ENCODE results near the gene NATD1. TPM values are rescaled to one million over a fixed set of nuclear protein-coding genes. Genes with fewer than 3 reads are reported as not detected.
"Not testable (repeated sequence)": the region's sequence is repeated elsewhere in the genome, so short reads cannot be mapped to it uniquely, and the experiment has no call there.

Gene NATD1
- total and polyA plus RNA-seq, 5 experiments from 2014 or later: 0.60 to 9.3 (median 1.2) TPM

DNA sequence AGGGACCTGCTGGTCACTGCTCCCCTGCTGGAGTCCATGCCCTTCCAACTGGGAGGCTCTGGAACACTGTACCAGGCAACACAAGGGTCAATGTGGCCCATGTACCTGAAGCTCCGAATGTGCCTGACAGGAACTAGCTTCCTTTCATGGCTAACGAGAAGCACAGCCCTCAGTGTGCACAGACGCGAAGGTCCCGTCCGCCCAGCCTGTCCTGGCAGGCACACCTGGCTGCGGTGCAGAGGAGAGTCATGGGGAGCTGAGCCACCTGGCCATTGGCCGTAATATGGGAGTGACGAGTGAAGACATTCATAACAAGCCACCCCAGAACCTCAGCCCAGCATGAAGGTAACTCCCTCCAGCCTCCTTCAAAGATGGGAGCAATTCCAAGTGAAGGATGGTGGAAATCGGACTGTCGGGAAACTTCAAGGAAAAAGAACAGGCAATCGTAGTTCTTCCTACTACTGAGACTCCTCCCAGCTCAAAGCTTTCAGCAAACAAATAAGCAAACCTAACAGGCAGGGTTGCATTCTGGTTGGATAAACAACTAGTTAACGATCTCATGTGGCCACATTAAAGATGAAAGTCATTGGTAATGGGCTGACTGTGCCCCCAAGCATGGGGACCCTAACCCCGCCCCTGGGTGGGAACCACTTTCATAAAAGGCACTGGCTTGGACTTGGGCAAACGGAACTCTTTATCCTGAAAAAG is 52.5 kb downstream of the NATD1 start:
- no peak for DNase-seq
- peak overlapping the region in 5 of 10 donors; percentile 24 to 88 (median 74) for H3K27ac Mint-ChIP-seq

DNA sequence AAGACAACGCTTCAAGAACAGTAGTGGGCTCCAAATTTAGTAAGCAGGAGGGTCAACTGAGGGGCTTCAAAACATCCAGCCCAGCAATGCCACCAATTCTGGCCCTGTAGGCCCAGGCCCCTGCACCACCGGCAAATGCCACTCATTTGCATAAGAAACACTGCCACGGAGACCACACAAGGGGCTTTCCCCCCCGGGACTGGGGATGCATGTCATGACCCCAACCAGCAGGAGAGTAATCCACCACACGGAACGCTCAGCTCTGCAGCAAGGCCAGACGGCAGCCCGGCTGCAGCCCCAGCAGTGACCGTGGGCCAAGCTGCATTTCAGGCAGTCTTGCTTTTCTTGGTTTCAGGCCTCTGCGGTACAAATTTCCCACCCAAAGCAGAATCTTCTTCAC is 53.4 kb downstream of the NATD1 start:
- Mint-ChIP-seq H3K4me1 (peaks cover 13 to 47% (median 28%) of the 10 kb centered on the region in 4 donors), H3K4me3 (no peak overlapping the region), H3K9me3 (no peaks in the 10 kb centered on the region), H3K27me3 (no peaks in the 10 kb centered on the region), H3K36me3 (peaks cover 0 to 35% (median 7%) of the 10 kb centered on the region in 3 donors), H3K27ac (peak overlapping the region in 2 of 10 donors; percentile 7 to 50)
- POLR2A ChIA-PET: interaction anchor here (3.1 kb wide), 1 partner anchor 14 kb away, joined by 9 read pairs; the partner anchor contains the start of gene TMEM11
- no peak for DNase-seq
- no peak for ATAC-seq

More for the DNA sequence above, 52.5 kb downstream of the NATD1 start:
- peaks cover 0 to 35% (median 7%) of the 10 kb centered on the region in 3 donors for H3K36me3 Mint-ChIP-seq
- H3K4me3 Mint-ChIP-seq: no peak overlapping the region
- no peaks in the 10 kb centered on the region for H3K9me3 Mint-ChIP-seq
- no peaks in the 10 kb centered on the region for H3K27me3 Mint-ChIP-seq
- POLR2A ChIA-PET: interaction anchor here (3.1 kb wide), 1 partner anchor 13 kb away, joined by 9 read pairs; the partner anchor contains the start of gene TMEM11
- ATAC-seq: no peak
- H3K4me1 Mint-ChIP-seq: peaks cover 17 to 56% (median 36%) of the 10 kb centered on the region in 4 donors

DNA sequence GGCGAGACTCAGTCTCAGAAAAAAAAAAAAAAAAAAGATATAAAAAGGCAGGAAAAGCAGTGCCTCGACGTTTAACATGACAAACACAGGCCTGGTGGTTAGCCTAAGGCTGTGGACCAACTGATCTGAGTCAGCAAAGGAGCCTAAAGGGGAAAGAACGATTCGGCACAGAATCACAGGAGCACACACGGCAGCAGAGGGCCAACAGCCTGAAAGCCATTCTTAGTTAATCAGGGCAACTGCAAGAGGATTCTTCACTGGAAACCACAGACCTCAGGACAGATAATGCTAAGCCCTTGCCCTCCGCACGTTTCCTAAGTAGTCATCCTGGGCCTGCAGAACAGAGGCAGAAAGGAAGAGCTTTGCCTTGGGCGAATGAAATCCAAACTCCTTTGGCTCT is 53.9 kb downstream of the NATD1 start:
- Mint-ChIP-seq H3K27me3 (no peaks in the 10 kb centered on the region), H3K9me3 (no peaks in the 10 kb centered on the region), H3K27ac (peak overlapping the region in 1 of 10 donors; percentile 77), H3K4me1 (peaks cover 13 to 42% (median 26%) of the 10 kb centered on the region in 4 donors), H3K36me3 (peaks cover 0 to 41% (median 7%) of the 10 kb centered on the region in 3 donors), H3K4me3 (peak overlapping the region in 1 of 10 donors; percentile 36)
- ATAC-seq (no peak), DNase-seq (no peak)
- POLR2A ChIA-PET: interaction anchor here (3.1 kb wide), 1 partner anchor 15 kb away, joined by 9 read pairs; the partner anchor contains the start of gene TMEM11

DNA sequence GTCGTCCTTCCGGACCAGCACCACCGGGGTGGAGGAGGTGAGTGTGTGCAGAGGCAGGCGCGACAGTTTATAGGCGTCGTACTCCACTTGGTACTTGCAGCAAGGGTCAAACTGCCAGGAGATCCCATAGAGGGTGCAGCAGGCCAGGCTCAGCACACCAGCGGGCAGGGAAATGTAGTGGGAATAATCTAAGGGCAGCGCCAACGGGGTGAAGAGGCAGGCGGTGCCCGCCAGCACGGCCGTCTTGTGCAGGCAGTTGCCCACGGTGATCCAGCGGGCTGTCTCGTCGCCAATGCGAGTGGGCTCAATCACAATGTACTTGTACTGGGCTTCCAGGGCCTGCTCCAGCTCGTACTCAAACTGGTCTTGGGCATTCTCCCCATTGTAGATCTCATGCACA is 54.8 kb downstream of the NATD1 start:
- Mint-ChIP-seq H3K27ac (peak overlapping the region in 3 of 10 donors; percentile 13 to 76 (median 56)), H3K9me3 (no peaks in the 10 kb centered on the region), H3K27me3 (no peaks in the 10 kb centered on the region), H3K4me3 (no peak overlapping the region), H3K4me1 (peaks cover 13 to 42% (median 27%) of the 10 kb centered on the region in 4 donors), H3K36me3 (peaks cover 0 to 42% (median 7%) of the 10 kb centered on the region in 3 donors)
- no peak for ATAC-seq
- no peak for DNase-seq
- POLR2A ChIA-PET: no interaction called here

DNA sequence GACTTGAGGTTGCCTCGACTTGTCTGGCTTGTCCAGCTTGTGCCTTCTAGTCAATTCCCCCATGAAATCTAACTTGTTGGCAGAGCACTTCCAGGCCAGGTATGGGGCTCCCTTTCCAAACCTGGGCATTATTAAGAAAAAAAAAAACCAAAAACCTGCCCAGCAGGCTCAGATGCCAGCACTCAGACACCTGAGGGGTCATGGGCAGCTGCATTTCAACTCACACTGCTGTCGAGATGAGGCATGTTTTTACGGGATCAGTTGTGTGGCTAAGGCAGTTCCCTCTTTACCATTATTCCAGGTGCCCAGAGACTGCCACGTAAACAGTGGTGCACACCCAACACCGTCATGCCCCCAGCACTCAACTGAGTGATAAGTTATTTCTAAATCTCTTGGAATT is 57.1 kb downstream of the NATD1 start:
- peaks cover 9 to 25% (median 18%) of the 10 kb centered on the region in 4 donors for H3K4me1 Mint-ChIP-seq
- no peak overlapping the region for H3K4me3 Mint-ChIP-seq
- H3K36me3 Mint-ChIP-seq: peaks cover 0 to 47% (median 7%) of the 10 kb centered on the region in 3 donors
- peak overlapping the region in 1 of 10 donors; percentile 8 for H3K27ac Mint-ChIP-seq
- no peaks in the 10 kb centered on the region for H3K27me3 Mint-ChIP-seq
- DNase-seq (no peak), ATAC-seq (no peak)
- no peaks in the 10 kb centered on the region for H3K9me3 Mint-ChIP-seq
- POLR2A ChIA-PET: no interaction called here

DNA sequence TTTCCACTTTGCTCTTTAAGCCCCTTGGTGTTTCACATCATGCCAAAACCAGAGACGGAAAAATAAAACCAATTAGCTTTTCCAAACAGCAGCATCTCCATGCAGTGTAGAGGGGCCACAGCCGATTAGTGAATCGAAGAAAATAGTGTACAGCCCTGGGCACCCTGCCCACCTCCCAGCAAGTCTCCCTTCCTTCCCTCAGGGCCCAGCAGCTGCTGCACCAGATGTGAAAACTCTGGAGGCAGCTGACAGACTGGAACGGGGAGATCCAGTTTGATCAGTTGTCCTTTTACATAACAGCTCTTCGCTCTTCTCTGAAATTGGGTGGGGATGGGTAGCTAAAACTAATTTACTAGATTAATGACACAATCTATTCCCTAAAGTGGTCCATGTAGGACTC is 58.5 kb downstream of the NATD1 start:
- ATAC-seq (no peak), DNase-seq (no peak)
- no peaks in the 10 kb centered on the region for H3K27me3 Mint-ChIP-seq
- H3K36me3 Mint-ChIP-seq: peaks cover 0 to 57% (median 10%) of the 10 kb centered on the region in 3 donors
- no peak overlapping the region for H3K4me3 Mint-ChIP-seq
- H3K9me3 Mint-ChIP-seq: no peaks in the 10 kb centered on the region
- peaks cover 3 to 12% (median 7%) of the 10 kb centered on the region in 4 donors for H3K4me1 Mint-ChIP-seq
- POLR2A ChIA-PET: interaction anchor here (1.0 kb wide), 1 partner anchor 10 kb away, joined by 3 read pairs; no protein-coding TSS in a partner anchor
- H3K27ac Mint-ChIP-seq: peak overlapping the region in 6 of 10 donors; percentile 25 to 91 (median 50)

DNA sequence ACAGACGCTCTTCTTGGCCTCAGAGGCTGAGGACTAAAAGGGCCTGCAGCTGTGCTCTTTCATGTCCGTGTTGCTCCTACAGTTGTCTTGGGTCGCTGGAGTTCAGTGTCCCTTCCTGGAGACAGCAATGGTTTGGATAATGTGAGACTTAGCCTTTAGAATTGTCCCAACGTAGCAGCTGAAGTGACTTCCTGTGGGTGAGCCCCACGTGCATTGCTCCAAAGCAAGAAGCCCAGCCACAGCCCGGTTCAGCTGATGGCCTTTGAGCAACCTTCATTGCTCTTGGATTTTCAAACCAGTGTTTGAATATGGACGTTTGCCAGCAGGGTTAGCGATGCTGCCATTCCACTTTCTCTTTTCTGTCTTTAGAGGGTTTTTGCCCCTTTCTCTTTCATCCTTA is 59.0 kb downstream of the NATD1 start:
- H3K4me1 Mint-ChIP-seq: peaks cover 3 to 7% (median 5%) of the 10 kb centered on the region in 4 donors
- peak overlapping the region in 6 of 10 donors; percentile 32 to 91 (median 50) for H3K27ac Mint-ChIP-seq
- H3K4me3 Mint-ChIP-seq: no peak overlapping the region
- DNase-seq (no peak), ATAC-seq (no peak)
- POLR2A ChIA-PET: no interaction called here
- H3K27me3 Mint-ChIP-seq: no peaks in the 10 kb centered on the region
- H3K9me3 Mint-ChIP-seq: no peaks in the 10 kb centered on the region
- peaks cover 0 to 61% (median 10%) of the 10 kb centered on the region in 3 donors for H3K36me3 Mint-ChIP-seq

DNA sequence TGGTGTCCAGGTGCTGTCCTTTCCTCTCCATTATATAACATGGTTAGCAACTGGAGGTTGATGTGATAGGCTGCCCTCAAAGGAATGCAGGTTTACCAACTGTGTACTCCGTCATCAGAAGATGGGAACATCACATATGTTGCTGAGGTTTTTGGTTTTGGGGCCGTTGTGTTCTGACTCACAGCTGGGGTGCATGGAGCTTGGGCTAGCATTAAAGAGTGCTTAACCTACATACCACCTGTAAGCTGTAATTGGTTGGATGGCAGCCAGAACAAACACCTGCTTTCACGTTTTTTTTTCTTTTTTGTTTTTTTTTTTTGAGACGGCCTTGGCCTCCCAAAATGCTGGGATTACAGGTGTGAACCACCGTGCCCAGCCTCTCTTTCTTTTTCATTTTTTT is 60.2 kb downstream of the NATD1 start:
- peak overlapping the region in 5 of 10 donors; percentile 12 to 67 (median 40) for H3K27ac Mint-ChIP-seq
- DNase-seq (no peak), ATAC-seq (no peak)
- H3K27me3 Mint-ChIP-seq: no peaks in the 10 kb centered on the region
- POLR2A ChIA-PET: no interaction called here
- no peak overlapping the region for H3K4me3 Mint-ChIP-seq
- H3K9me3 Mint-ChIP-seq: no peaks in the 10 kb centered on the region
- peaks cover 0 to 58% (median 7%) of the 10 kb centered on the region in 3 donors for H3K36me3 Mint-ChIP-seq
- H3K4me1 Mint-ChIP-seq: peaks cover 0 to 7% (median 5%) of the 10 kb centered on the region in 4 donors

DNA sequence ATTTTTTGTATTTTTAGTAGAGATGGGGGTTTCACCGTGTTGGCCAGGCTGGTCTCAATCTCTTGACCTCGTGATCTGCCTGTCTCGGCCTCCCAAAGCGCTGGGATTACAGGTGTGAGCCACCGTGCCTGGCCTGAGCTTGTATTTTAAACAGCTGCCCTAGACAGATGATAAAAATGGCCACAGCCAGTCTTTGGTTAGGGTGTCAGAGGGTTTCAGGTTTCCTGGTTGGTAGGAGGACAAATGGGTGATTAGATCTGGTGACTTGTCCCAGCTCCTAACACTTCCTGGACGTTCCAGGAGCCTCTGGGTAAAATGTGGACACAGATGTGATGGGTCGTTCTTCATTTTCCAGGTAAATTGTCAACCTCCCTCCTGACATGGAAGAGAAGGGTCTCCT is 60.8 kb downstream of the NATD1 start:
- H3K4me3 Mint-ChIP-seq, H3K4me1 Mint-ChIP-seq, H3K9me3 Mint-ChIP-seq, DNase-seq, H3K27me3 Mint-ChIP-seq, ATAC-seq: not testable (repeated sequence)
- POLR2A ChIA-PET: interaction anchor here (0.5 kb wide), 1 partner anchor 16 kb away, joined by 4 read pairs; no protein-coding TSS in a partner anchor
- Mint-ChIP-seq H3K27ac (peak overlapping the region in 2 of 10 donors; percentile 12 to 39), H3K36me3 (peaks cover 0 to 53% (median 2%) of the 10 kb centered on the region in 3 donors)

DNA sequence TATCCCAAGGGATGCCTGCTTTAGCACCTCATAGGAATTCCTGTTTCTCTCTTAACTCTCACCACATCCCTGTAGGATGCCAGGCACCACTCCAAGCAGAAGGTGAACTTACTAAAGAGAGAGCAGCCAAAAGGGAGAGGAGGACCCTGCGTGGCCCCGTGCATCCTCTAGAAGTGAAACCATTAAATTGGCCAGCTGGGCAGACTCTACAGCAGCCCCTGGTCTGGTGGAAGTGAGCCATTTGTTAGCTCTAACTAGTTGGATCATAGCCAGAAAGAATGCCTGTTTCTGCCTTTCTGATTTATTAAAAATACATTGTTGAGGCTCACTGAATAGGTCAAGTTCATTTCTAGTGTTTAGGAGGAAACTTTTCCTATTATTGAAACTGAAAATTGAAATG is 61.5 kb downstream of the NATD1 start:
- DNase-seq: no peak
- Mint-ChIP-seq H3K4me3 (no peak overlapping the region), H3K27ac (peak overlapping the region in 1 of 10 donors; percentile 51), H3K27me3 (no peaks in the 10 kb centered on the region), H3K9me3 (no peaks in the 10 kb centered on the region), H3K36me3 (peaks cover under 1 to 50% (median 2%) of the 10 kb centered on the region in 3 donors), H3K4me1 (peaks cover 0 to 7% (median 3%) of the 10 kb centered on the region in 4 donors)
- POLR2A ChIA-PET: no interaction called here
- ATAC-seq: no peak

DNA sequence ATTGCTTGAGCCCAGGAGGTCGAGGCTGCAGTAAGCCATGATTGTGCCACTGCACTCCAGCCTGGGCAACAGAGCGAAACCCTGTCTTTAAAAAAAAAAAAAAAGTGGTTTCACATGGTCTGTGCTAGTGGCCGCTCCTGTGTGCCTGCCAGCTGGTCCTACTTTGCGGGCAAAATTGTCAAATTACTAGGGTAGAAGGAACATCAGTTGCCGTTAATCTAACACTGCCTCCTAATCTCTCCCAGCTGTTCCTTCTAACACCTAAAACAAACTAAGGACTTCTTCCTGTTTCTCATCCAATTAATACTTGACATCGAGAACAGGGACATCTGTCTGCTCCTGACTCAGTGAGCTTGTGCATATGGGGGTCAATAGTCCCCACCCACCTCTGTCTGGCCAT is 63.1 kb downstream of the NATD1 start:
- Mint-ChIP-seq H3K4me1 (peaks cover 0 to 7% (median 3%) of the 10 kb centered on the region in 4 donors), H3K4me3 (no peak overlapping the region), H3K27ac (peak overlapping the region in 4 of 10 donors; percentile 30 to 67 (median 44)), H3K27me3 (no peaks in the 10 kb centered on the region), H3K9me3 (no peaks in the 10 kb centered on the region), H3K36me3 (peaks cover 2 to 51% (median 3%) of the 10 kb centered on the region in 3 donors)
- DNase-seq: no peak
- POLR2A ChIA-PET: no interaction called here
- ATAC-seq: no peak

DNA sequence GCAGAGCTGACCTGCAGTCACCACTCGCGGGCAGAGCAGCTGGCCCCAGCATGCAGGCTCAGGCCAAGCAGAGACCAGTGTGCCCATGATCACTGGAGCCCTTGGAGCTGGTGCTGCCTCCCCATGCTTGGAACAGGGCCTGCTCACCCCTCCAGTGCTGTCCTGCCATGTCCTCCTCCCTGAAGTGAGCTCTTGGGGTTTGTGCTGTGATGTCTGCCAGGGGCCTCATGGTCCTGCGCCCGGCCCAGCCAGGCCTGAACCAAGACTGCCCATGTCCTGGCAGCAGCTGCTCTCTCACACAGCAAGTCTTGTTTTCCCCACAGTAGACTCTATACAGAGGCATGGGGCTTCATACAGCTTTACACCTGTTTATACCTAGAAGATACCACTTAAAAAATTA is 63.8 kb downstream of the NATD1 start:
- Mint-ChIP-seq H3K4me3 (no peak overlapping the region), H3K36me3 (peaks cover 3 to 52% (median 6%) of the 10 kb centered on the region in 3 donors), H3K27me3 (no peaks in the 10 kb centered on the region), H3K4me1 (peaks cover 0 to 5% (median 2%) of the 10 kb centered on the region in 4 donors), H3K27ac (peak overlapping the region in 1 of 10 donors; percentile 11), H3K9me3 (no peaks in the 10 kb centered on the region)
- POLR2A ChIA-PET: no interaction called here
- ATAC-seq (no peak), DNase-seq (no peak)
